Endodermal cell (in vitro differentiated cells): ENCODE measurements around the gene KCNN1. TPM values are rescaled to one million over a fixed set of nuclear protein-coding genes. Genes with fewer than 3 reads are reported as not detected.
A peak's percentile ranks its signal among the peaks of the same experiment; 100 is the strongest.

ENCODE experiments used
- DNase-seq: peaks from one replicate; pipeline ENCODE4 v3.0.0-alpha.2; 2017
- H3K27ac ChIP-seq: 2 replicates; pipeline ENCODE4 v1.5.1; 2013; ENCODE audit warnings: mild to moderate bottlenecking, low read depth, low read length, moderate library complexity
- H3K27me3 ChIP-seq: 2 replicates; pipeline ENCODE4 v1.6.1; 2013; ENCODE audit warnings: mild to moderate bottlenecking, low read length, moderate library complexity; ENCODE audit not compliant: insufficient read depth, control insufficient read depth, poor library complexity, severe bottlenecking
- H3K36me3 ChIP-seq: 2 replicates; pipeline ENCODE4 v1.7.0; 2013; ENCODE audit warnings: mild to moderate bottlenecking, low read length, moderate library complexity; ENCODE audit not compliant: control insufficient read depth, insufficient read depth
- H3K4me1 ChIP-seq: one replicate; pipeline ENCODE4 v1.7.0; 2013; ENCODE audit warnings: low read length; ENCODE audit not compliant: control insufficient read depth, insufficient read depth
- H3K4me3 ChIP-seq: 2 replicates; pipeline ENCODE4 v1.5.1; 2013; ENCODE audit warnings: mild to moderate bottlenecking, low read length, moderate library complexity
- H3K9ac ChIP-seq: 2 replicates; pipeline ENCODE4 v1.6.1; 2013; ENCODE audit warnings: mild to moderate bottlenecking, low read length, moderate library complexity; ENCODE audit not compliant: poor library complexity, severe bottlenecking; ENCODE audit errors: extremely low read depth
- H3K9me3 ChIP-seq: 2 replicates; pipeline ENCODE4 v1.6.1; 2013; ENCODE audit warnings: mild to moderate bottlenecking, low read length, moderate library complexity; ENCODE audit not compliant: control insufficient read depth
- H3K27ac Mint-ChIP-seq: 2 replicates; pipeline ENCODE4 v1.8.0; 2020; ENCODE audit warnings: mixed read lengths
- H3K27me3 Mint-ChIP-seq: 2 replicates; pipeline ENCODE4 v1.8.0; 2021; ENCODE audit warnings: mild to moderate bottlenecking, mixed read lengths; ENCODE audit not compliant: insufficient read depth
- H3K36me3 Mint-ChIP-seq: 2 replicates; pipeline ENCODE4 v1.8.0; 2020; ENCODE audit warnings: low read depth, mixed read lengths
- H3K4me1 Mint-ChIP-seq: 2 replicates; pipeline ENCODE4 v1.8.0; 2020; ENCODE audit warnings: mixed read lengths
- H3K4me3 Mint-ChIP-seq: 2 replicates; pipeline ENCODE4 v1.8.0; 2020; ENCODE audit warnings: mild to moderate bottlenecking, moderate library complexity, mixed read lengths
- H3K9me3 Mint-ChIP-seq: 2 replicates; pipeline ENCODE4 v1.8.0; 2020; ENCODE audit warnings: mild to moderate bottlenecking, mixed read lengths
- WGBS, 2 experiments: methylation state at CpG; one replicate each; pipeline versions ENCODE4 v1.1.5 to v1.1.7; 2013; ENCODE audit warnings: missing lambda C conversion rate in 2 of 2, mixed read lengths in 1 of 2; ENCODE audit not compliant: insufficient coverage in 1 of 2, insufficient read length in 1 of 2; 5-methylcytosine and 5-hydroxymethylcytosine counted together
- total RNA-seq, 2 donors: library from RNA; stranded (reverse); fragmentation: NEBNext Ultra II Directional in 1 of 2; extraction: Animal tissue kit (Norgen Biotek cat#: 25700) in 1 of 2; gene quantifications; 2 replicates in 1 of 2; 3 replicates in 1 of 2; pipeline ENCODE4 v1.2.1, GENCODE V29; 2021
- TF ChIP-seq, protein P1 (sequence below): fragments of 200-600 bp; sonication (generic); conservative IDR thresholded peaks from 2 replicates; pipeline ENCODE4 v1.5.0; 2021; ENCODE audit warnings: antibody characterized with exemption, mild to moderate bottlenecking

Gene KCNN1
- total RNA-seq, 2 donors from 2014 or later = 5.8 to 8.2 TPM

DNA sequence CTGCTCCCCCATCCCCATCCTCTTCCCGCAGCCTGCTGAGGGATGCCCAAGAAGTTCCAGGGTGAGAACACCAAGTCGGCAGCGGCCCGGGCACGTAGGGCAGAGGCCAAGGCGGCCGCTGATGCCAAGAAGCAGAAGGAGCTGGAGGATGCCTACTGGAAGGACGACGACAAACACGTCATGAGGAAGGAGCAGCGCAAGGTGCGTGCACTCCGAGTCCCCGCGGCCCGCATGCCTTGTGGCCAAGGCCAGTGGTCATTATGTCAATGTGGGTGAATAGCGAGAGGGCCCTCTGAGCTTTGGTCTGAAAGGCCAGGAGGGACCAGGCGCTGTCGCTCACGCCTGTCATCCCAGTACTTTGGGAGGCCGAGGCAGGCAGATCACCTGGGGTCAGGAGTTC lies 30.5 kb upstream of the KCNN1 start:
- Histone ChIP-seq H3K27ac (no peak overlapping the region), H3K36me3 (peaks cover 22% of the 10 kb centered on the region), H3K9me3 (no peaks in the 10 kb centered on the region), H3K4me1 (no peaks in the 10 kb centered on the region), H3K9ac (no peak overlapping the region), H3K4me3 (no peak overlapping the region), H3K27me3 (no peaks in the 10 kb centered on the region)
- Mint-ChIP-seq H3K4me3 (no peak overlapping the region), H3K36me3 (peaks cover 32% of the 10 kb centered on the region), H3K27me3 (no peaks in the 10 kb centered on the region), H3K4me1 (peaks cover 6% of the 10 kb centered on the region), H3K9me3 (no peaks in the 10 kb centered on the region), H3K27ac (no peak overlapping the region)
- TF ChIP-seq, protein P1, sequence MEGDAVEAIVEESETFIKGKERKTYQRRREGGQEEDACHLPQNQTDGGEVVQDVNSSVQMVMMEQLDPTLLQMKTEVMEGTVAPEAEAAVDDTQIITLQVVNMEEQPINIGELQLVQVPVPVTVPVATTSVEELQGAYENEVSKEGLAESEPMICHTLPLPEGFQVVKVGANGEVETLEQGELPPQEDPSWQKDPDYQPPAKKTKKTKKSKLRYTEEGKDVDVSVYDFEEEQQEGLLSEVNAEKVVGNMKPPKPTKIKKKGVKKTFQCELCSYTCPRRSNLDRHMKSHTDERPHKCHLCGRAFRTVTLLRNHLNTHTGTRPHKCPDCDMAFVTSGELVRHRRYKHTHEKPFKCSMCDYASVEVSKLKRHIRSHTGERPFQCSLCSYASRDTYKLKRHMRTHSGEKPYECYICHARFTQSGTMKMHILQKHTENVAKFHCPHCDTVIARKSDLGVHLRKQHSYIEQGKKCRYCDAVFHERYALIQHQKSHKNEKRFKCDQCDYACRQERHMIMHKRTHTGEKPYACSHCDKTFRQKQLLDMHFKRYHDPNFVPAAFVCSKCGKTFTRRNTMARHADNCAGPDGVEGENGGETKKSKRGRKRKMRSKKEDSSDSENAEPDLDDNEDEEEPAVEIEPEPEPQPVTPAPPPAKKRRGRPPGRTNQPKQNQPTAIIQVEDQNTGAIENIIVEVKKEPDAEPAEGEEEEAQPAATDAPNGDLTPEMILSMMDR = no peak
- WGBS, 2 experiments = 97% methylated on average over 19 to 21 of the region's 21 CpGs
- no peak for DNase-seq

DNA sequence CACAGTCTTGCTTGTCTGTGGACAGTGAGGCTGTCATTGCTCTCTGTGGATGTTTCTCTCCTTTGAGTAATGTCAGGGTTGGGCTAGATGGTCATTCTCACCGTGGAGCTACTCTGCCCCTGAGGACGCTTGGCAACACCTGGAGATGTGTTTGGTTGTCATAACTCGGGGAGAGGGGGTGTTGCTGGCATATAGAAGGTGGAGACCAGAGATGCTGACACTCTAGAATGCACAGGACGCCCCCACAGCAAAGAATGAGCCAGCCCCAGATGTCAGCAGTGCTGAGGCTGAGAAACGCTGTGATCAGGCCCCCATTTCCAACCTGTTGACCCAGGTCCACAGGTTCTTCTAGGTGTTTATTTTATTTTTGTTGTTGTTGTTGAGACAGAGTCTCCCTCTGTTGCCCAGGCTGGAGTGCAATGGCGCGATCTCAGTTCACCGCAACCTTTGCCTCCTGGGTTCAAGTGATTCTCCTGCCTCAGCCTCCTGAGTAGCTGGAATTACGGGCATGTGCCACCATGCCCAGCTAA lies 29.5 kb upstream of the KCNN1 start:
- 91 to 92% methylated on average over 5 to 9 of the region's 9 CpGs for WGBS, 2 experiments

DNA sequence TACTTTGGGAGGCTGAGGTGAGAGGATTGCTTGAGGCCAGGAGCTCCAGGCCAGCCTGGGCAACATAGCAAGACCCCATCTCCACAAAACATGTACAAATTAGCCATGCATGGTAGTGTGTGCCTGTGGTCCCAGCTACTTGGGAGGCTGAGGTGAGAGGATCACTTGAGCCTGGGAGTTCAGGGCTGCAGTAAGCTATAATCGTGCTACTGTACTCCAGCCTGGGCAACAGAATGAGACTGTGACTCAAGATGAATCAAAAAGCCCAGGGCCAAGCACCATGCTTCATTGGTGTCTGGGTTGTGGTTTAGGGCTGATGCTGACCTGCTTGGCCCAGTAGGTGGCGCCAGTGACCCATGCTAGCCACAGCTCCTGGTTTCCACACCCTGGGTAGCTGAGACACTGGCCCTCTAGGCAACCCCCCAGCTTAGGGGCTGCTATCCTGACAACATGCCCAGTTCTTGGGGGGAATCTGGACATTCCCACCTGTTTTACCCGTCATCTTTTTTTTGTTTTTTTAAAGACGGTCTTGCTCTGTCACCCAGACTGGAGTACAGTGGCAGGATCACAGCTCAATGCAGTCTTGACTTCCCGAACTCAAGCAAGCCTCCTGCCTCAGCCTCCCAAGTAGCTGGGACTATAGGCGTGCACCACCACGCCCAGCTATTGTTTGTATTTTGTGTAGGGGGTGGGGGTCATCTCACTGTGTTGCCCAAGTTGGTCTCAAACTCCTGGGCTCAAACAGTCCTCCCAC lies 28.6 kb upstream of the KCNN1 start:
- Histone ChIP-seq H3K27me3 (no peaks in the 10 kb centered on the region), H3K36me3 (peaks cover 22% of the 10 kb centered on the region), H3K9ac (no peak overlapping the region), H3K27ac (no peak overlapping the region), H3K4me3 (no peak overlapping the region), H3K4me1 (no peaks in the 10 kb centered on the region), H3K9me3 (no peaks in the 10 kb centered on the region)
- Mint-ChIP-seq H3K27ac (no peak overlapping the region), H3K36me3 (peaks cover 37% of the 10 kb centered on the region), H3K4me1 (peaks cover 6% of the 10 kb centered on the region), H3K4me3 (no peak overlapping the region), H3K9me3 (no peaks in the 10 kb centered on the region), H3K27me3 (no peaks in the 10 kb centered on the region)
- peak; percentile 93 for DNase-seq
- WGBS, 2 experiments = 65 to 75% methylated on average over 5 to 7 of the region's 7 CpGs
- TF ChIP-seq, protein P1 = peak; percentile 95

More for the DNA sequence above, 29.5 kb upstream of the KCNN1 start:
- H3K27ac ChIP-seq = no peak overlapping the region
- no peak overlapping the region for H3K9ac ChIP-seq
- H3K27ac Mint-ChIP-seq = no peak overlapping the region
- no peak for DNase-seq
- H3K4me3 Mint-ChIP-seq = no peak overlapping the region
- peaks cover 6% of the 10 kb centered on the region for H3K4me1 Mint-ChIP-seq
- no peaks in the 10 kb centered on the region for H3K27me3 Mint-ChIP-seq
- no peaks in the 10 kb centered on the region for H3K9me3 ChIP-seq
- H3K27me3 ChIP-seq = no peaks in the 10 kb centered on the region
- peaks cover 22% of the 10 kb centered on the region for H3K36me3 ChIP-seq
- no peaks in the 10 kb centered on the region for H3K9me3 Mint-ChIP-seq
- H3K4me3 ChIP-seq = no peak overlapping the region
- H3K36me3 Mint-ChIP-seq = peaks cover 35% of the 10 kb centered on the region
- TF ChIP-seq, protein P1 = no peak
- H3K4me1 ChIP-seq = no peaks in the 10 kb centered on the region
